GF-D8 (cell line): ENCODE measurements around the gene ANTXR1.

Source experiments
- DNase-seq: peaks from one replicate; lab custom pipeline; 2025; lab: John Stamatoyannopoulos, UW

Gene ANTXR1

DNA sequence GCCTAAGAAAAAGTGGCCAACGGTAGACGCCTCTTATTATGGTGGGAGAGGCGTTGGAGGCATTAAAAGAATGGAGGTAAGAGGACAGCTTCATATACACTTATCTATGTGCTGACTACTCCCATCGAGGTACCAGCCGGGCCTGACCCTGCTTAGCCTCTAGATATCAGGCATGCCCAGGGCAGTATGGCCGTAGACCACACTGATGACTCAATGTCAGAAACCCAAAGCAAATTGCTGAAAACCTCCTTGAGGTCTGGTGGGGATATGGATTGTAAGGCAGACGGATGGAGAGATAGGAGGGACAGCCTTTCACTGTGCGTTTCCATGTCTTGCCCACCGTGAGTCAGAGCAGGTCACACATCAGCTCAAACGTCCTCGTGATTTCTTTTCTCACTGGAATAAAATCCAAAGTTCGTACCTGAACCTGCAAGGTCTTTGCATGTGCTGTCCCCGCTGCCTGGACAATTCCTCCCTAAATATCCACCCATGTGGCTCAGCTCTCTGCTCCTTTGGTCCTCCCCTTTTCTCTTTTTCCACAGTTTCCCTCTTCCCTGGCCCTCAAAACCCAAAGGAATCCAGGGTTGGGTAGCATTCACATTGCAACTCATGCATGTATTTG, 168.9 kb downstream of the ANTXR1 start:
- DNase-seq: no peak

DNA sequence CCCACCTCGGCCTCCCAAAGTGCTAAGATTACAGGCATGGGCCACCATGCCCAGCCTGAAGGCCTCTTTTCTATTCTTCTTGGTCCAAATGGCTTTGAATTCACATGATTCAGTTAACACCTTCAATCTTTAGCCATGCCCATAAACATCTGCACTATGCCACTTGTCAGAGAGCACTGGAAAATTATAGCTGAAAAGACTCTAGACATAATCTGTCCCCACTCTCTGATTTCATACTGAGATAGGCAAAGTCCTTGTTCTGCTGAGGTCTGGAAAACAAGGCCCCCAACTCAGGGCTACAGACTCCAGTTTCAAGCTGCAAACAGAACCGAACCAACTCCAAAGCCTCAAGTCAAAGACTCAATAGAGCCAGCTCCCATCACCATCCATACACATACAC, 170.7 kb downstream of the ANTXR1 start:
- DNase-seq: no peak

DNA sequence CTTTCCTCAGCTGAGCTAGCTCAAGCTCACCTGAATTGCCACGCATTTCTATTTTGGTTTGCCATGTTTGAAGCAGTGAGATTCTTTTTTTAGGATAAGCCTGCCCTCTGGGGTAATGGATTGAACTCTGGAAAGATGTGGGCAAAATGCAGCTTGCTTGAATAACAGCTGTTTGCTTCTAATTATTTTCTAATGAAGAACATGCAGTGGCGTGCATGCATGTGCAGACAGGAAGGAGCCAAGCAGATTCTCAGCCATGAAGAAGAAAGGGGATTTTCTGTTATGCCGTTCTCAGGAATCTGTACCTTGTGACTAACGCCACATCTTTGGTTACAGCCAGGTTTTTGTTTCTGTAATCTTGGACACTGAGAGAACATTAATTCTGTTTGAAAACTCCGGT, 171.2 kb downstream of the ANTXR1 start:
- DNase-seq: no peak

DNA sequence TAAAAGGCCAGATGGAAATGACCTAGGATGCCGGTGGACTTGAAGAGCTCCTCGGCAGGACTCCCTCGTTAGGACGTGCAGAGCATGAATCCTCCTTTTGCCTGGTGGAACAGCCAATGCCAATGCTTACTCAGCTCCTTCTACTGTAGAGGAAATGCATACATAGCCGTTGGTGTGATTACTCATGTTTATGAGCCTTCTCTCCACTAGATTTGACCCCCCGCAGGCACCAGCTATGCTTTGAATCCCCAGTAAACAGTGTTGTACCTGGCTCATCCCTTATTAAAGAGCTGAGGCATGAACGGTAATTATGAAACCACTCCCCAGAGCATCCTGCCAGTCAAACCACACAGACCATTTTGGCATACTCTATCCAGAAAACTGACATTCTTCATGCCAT, 172.8 kb downstream of the ANTXR1 start:
- no peak for DNase-seq

DNA sequence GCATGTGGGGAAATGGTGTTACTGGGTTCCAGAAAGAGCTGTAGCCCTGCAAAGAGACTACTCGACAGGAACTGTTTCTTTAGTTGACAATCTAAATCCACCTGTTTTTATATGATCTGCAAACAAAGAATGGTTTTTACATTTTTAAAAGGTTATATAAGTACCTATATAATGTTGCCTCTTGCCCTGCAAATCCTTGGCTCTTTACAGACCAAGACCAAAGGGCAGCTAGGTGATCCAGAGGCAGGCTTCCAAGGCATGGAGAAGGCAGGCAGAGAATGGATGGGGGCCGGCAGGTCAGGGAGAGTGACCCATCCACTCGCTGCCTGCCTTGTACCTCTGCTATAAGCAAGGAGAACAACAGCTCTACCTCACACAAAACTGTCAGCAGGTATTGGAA, 173.6 kb downstream of the ANTXR1 start:
- DNase-seq: no peak

DNA sequence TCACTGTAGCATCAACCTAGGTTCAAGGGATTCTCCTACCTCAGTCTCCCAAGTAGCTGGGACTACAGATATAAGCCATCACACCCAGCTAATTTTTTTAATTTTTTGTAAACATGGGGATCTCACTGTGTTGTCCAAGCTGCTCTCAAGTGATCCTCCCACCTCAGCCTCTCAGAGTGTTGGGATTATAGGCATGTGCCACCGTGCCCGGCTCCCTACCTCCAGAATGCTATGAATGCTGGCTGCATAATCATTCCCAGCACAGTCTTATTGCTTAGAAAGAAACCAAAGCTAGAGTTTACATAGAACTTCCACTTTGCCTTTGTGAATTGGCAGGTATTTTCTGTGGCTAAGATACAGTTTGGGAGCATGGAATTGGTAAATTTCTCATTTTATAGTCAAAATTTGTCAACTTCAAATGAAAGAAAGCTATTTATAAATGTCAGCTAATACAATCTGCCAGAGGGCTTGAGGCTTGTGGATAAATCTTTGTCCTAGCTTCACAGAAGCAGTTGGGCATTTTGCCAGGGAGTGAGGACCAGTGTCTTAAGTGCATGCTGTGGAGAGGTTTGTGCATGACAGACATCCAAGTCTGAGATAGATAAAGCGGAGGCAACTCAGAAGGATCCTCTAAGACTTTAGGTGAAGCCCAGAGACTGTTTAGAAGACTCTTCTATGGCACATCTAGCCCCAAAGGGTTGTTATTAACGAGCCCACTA, 175.4 kb downstream of the ANTXR1 start:
- DNase-seq: no peak

DNA sequence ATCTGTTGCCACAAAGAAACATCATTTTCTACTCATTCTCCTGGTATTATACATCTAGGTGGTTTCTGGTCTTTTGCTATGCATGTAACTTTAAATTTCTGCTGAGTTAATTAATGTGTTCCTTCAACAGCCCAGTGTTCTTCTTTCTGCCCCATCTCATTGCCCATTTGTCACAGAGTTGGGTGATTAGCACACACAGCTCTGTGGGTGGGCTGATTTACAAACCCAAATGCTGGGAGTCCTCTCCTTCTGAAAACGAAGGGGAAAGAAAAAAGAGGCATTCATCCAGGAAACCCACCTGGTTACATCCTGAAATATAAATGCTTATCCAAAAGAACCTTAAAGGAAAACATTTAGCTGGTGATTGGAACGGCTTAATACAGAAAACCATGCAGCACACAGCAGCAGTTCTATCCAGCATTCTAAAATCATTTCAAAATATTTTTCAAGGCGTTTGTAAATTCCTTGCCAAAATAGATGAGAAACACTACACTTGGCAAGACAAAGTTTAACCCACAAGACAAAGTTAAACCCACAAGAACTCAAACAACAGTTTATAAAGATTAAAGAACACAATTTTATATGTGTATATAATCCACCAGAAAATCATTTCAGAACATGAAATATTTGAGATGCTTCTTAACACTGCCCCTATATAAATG, 177.9 kb downstream of the ANTXR1 start:
- DNase-seq: no peak

DNA sequence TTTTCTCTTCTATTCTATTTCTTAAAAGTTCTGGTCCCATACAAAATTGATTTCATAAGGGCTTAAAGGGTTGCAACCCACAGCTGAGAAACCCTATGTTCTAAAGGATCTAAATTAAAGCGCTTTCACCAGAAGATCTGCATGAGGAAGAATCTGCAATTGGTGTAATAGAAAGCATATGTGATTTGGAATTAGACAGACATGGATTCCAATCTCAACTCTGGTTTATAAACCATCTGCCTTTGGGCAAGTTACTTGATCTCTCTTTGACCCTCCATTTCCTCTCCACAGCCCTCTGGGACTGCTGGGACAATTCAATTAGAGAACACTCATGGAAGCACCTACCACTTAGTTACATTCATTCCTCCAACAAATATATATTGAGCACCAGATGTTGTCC, 178.7 kb downstream of the ANTXR1 start:
- no peak for DNase-seq

DNA sequence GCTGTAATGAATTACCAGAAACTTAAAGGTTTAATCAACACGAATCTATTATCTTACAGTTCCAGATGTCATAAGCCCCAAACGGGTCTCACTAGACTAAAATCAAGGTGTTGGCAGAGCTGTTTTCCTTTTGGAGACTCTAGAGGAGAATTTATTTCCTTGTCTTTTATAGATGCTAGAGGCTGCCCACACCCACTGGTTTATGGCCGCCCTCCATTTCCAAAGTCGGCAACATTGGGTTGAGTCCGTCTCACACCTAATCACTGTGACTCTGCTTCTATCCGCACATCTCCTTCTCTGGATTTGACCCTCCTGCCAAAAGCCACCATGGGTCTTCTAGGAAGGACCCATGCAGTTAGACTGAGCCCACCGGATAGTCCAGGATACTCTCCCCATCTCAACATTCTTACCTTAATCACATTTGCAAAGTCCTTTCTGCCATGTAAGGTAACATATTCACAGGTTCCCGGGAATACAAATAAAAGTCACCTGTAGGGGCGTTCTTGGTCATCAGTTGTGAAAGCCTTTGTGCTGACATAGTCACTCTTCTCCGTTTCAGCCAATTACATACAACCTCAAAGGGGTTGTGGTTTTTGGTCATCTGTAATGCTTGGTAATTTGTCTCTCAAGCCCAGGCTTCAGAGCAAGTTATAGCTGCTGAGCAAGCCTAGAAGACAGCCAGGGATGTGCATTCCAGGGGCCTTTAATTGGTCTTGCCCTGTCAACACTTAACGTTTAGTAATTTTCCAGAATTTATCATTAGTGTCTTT, 179.4 kb downstream of the ANTXR1 start:
- no peak for DNase-seq

DNA sequence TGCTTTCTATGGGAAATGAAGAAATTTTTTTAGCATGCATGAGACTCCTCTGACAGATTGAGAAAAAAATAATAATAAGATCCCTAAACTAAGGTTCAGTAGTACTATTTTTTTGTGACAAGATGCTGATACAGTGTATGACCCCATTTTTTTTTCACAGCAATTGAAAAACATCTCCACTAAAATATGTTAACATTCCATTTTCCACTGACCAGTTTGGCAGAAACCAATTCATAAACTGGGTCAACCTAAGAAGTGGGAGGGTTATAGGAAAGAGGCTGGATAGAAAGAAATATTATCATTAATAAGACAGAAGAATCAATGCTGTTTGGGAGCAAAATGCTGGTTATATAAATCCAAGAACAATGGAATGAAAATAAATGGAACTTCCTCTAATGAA, 182.7 kb downstream of the ANTXR1 start:
- DNase-seq: no peak

DNA sequence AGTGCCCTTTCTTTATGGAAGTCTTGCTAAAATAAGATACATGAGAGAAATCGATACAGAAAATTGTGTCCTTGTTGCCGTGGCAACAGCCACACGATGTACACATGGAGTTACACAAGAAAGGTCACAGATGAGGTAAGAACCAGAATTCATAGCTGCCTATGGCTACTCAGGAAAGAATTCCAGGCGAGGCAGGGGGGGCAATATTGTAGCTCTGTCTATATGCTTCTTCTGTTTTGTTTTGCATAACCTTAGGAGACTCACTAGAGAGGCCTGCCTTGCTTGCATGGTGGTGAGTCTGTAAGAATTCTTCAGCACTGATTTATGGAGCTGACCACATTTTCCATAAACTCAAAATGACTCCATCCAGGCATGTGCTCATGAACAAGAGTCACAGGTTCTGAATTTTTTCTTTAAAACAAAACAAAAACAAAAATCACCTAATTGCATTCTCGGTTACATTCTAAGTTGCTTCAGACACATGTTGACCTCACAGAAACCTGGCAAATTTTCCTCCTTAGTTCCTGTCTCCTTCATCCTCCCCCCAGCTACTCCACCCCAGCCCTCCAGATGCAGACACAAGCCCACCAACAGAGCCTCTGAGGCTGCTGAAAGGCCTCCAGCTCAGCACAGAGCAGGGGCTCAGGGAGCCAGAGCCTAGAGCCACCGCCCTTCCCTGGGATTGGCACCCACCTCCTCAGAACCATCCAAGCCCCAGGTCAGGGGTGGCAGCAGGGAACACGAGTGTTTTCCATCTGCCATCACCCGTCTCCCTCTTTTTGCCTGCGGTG, 183.5 kb downstream of the ANTXR1 start:
- no peak for DNase-seq

DNA sequence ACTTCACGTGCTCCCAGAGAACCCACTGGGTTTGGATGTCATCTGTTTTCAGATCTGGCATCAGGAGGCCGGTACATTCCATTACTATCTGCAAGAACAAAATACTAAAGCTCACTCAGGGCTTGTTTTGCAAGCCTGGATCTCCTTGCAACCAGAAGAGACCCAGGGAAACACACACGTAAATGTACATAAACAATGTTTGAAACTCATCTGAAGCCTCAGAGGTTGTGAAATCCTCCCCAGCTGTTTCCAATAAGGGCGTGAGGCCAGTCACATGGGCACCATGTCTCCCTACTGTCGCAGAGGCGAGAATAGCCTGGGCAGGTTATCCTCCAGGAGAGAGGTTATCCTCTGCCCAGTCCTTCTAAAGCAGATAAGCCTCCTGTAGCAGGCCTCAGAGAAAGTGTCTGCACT, 187.1 kb downstream of the ANTXR1 start:
- DNase-seq: no peak

DNA sequence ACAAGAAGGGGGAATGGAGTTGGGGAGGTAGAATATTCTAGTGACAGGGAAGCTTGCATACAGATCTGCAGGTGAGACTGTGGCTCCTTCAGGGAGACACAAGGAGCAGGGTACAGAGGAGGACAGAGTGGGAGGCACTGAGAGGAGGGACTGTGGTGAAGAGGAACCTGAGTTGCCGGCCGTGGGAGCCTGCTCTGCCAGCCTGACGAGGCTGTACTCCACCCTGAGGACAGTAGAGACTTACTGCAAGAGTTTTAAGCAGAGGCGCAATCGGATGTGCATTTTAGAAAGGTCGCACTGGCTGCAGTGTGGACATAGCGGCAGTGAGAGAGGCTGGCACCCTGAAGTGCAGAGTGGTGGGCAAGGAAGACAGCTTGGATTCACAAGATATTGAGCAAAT, 188.3 kb downstream of the ANTXR1 start:
- DNase-seq: no peak

DNA sequence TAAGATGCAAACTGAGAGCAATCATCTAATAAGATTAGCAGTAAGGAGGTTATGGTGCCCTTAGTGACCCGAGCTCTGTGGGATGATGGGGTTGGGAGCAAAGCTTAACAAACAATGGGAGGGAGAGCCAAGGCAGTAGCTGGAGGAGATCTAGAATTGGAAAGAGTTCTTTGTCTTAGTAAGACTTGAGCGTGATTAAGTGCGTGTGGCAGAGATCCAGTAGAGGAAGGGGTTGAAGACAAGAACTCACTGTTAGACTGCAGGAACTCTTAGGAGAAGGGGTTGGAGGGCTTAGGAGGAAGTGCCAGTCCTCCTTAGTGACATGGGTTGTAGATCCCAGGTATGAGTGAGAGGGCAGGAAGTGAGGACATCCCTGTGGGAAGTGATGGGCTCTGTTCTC, 189.3 kb downstream of the ANTXR1 start:
- DNase-seq: no peak

DNA sequence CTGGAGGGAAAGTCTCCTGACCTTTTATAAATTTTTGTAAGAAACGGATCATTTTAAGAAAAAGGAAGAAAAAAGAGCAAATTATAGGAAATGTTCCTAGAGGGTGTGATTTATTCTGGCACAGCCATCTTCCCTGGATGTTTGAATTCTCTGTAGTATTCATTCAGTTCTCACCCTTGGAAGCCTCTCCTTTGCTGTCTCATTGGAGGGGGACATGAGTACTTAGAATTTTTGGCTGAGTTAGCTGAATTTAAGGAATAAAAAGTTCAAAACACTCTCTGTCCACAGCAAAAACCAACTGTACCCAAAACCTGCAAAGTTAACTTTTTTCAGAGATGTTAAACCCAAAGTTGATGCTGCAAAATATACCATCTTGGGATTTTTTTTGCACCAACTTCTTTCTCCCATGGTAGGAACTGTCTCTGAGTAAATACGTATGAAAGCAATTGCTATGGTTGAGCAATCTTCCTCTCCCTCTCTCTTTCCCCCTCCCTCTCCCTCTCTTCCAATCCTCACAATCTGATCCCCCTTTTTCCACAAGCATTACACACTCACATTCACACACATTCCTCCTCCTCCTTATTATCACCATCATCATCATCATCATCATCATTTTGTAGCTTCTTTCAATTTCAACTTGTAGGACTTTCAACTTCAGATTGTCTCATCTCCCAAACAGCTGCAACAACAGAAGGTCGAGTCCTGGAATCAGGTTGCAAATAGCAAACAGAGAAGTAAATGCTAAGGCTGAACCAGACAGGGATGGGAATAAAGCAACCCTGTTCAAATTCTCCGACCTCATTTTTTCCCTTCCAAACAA, 190.4 kb downstream of the ANTXR1 start:
- DNase-seq: no peak

DNA sequence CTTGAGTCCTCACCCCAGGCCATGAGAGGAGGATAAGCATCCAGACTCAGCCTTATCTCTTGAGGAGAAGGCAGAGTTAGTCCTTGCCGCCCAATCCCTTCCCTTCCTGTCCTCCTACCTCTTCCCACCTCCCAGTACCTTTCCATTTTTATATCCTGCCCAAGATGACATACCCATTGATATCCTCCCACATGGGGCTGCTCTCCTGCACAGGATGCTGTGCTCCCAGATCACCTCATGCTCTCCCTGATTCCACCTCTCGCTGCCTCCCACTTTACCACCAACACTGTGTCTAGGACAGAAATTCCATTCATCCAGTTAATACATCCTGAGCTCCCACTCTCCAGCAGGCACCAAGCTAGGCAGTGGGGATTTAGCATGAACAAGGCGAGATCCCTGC, 191.7 kb downstream of the ANTXR1 start:
- DNase-seq: no peak

DNA sequence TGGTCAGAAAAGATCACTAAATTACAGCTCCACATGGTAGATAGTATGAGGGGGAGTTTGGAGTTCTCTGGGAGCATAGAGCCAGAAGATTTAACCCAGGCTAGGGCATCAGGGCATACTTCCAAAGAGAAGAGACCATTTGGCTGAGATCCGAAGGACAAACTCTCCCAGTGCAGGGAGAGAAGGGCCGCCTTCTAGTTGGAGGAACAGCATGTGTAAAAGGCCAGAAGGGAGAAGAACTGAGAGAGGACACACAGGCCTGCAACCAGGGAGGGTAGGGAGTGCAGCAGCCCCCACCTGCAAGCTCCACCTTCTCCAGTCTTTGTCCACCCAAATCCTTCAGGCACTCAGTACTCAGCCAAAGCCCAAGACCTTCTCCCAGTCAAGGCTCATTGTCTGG, 192.1 kb downstream of the ANTXR1 start:
- no peak for DNase-seq

DNA sequence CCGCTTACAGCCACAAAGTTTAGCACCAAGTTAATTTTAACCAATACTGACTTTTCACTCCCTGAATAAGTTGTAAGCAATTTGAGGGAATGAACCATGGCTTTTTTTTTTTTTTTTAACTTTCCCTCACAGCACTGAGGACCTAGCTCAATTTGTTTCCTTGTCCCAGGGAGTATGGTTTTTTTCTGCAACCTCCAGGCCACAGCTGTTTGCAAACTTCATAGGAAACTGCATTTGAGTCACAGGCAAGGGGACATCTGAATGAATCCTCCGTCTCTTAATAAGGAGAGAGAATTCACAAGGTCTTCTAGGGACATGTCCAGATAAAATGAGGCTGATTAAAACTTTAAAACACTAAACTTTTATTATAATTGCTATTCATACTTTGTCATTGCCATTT, 192.5 kb downstream of the ANTXR1 start:
- DNase-seq: no peak

DNA sequence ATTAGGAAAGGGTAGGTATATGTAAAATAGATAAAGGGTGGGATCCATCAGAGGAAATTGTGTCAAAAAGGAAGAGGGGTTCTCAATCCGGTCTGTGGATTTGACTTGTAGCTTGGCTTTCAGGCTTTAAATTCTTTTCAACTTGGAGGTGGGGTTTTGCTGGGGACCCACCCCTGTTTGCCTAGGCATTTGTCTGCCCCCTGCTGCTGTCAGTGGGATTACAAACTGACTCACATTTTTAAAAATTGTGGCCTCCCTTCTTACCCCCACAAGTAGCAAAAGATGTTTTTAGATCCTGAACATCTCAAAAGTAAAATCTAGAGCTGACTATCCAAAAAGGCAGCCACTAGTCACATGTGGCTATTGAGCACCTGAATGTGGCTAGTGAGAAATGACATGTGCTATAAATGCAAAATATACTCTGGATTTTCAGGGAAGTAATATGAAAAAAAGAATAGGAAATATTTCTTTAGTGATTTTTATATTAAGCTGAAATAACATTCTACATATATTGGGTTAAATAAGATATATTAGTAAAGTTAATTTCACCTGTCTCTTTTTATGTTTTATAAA, 195.1 kb downstream of the ANTXR1 start:
- DNase-seq: no peak

DNA sequence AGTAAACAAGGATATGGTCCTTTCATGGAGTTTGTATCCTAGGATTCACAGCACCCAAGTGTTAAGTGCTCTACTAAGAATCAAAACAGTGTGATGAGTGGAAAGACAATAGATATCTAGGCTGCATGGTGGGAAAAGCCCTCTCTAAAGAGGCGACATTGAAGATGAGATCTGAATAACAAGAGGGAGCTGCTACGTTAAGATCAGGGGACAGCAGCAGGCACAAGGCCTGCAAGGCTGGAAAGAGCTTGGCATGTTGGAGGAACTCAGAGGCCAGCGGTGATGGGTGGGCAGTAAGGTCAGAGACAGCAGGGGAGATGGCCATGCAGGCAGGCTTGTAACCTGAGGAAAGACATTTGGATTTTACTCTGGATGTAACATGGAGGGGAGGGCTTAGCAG, 196.5 kb downstream of the ANTXR1 start:
- no peak for DNase-seq

DNA sequence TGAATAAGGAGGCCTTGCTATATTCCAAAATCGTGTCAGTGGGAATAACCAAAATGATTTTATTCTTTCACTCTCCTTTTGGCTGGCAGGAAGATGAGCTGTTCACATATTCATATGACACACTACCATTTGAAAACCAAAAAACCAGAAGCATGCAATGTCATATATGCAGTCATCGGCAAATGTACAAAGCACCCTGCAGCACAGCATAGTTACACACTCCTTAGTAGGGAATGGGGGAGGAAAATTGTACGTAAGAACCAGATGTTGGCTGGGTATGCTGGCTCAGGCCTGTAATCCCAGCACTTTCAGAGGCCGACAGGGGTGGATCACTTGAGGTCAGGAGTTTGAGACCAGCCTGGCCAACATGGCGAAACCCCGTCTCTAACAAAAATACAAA, 197.4 kb downstream of the ANTXR1 start:
- DNase-seq: no peak
